Activated T-cell treated with anti-CD3 and anti-CD28 coated beads, Interleukin-2, amount 50 U/mL, for 4 hours (primary cell): ENCODE results near the gene ZCCHC10. TPM values are rescaled to one million over a fixed set of nuclear protein-coding genes. Genes with fewer than 3 reads are reported as not detected.

ENCODE experiments used
- ATAC-seq, 2 donors: fragments of 200-7000 bp; cut with Tn5 transposase; one replicate each; pipeline ENCODE4 v1.10.0; 2021
- DNase-seq: peaks from one replicate; pipeline ENCODE4 v3.0.0-alpha.2; 2020
- H3K27me3 Mint-ChIP-seq: one replicate; pipeline ENCODE4 v1.8.0; 2021; ENCODE audit warnings: low read depth, mixed read lengths
- H3K36me3 Mint-ChIP-seq: one replicate; pipeline ENCODE4 v1.8.0; 2022; ENCODE audit warnings: mixed read lengths; ENCODE audit not compliant: insufficient read depth
- H3K4me1 Mint-ChIP-seq: one replicate; pipeline ENCODE4 v1.8.0; 2021; ENCODE audit warnings: low read depth, mixed read lengths
- H3K4me3 Mint-ChIP-seq: one replicate; pipeline ENCODE4 v1.8.0; 2021; ENCODE audit warnings: mild to moderate bottlenecking, moderate library complexity, mixed read lengths
- H3K9me3 Mint-ChIP-seq: one replicate; pipeline ENCODE4 v1.8.0; 2021; ENCODE audit warnings: mixed read lengths
- total RNA-seq, 3 donors: library from RNA; stranded (reverse); gene quantifications; one replicate each; pipeline ENCODE4 v1.2.1, GENCODE V29; 2021

Gene ZCCHC10
- total RNA-seq, 3 donors from 2014 or later = 29.2 to 33.9 (median 31.7) TPM

DNA sequence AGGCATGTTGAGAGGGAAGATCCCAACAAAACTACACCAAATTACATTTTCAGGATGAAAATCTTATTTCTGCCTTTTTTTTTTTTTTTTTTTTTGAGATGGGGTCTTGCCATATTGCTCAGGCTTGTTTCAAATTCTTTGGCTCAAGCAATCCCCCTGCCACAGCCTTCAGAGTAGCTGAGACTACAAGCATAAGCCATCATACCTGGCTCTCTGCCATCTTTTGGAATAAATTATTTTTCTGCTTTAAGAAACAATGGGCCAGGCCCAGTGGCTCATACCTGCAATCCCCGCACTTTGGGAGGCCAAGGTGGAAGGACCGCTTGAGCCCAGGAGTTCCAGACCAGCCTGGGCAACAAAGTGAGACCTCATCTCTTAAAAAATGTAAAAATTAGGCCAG lies 77.2 kb downstream of the ZCCHC10 start:
- no peaks in the 10 kb centered on the region for H3K27me3 Mint-ChIP-seq
- DNase-seq (no peak), ATAC-seq (no peak)
- peaks cover 56% of the 10 kb centered on the region for H3K4me1 Mint-ChIP-seq
- no peaks in the 10 kb centered on the region for H3K9me3 Mint-ChIP-seq
- no peak overlapping the region for H3K4me3 Mint-ChIP-seq
- H3K36me3 Mint-ChIP-seq = peaks cover 22% of the 10 kb centered on the region

DNA sequence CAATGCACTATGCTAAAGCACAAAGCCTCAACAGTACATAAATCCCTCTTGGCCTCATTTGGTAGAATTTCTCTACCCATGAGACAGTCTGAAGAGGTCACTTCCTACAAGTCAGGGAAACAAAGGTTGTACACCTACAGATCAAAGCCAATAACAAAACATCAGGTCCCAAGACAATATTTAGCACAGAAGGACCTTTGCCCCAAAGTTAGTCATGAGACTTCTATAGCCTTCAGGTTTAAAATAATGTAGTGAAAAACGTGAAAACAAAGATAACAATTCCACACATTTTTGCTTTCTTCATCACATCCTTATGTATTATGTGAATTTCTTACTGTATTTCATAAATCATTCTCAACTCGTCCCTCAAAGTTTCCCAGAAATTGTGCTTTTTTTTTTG lies 78.7 kb downstream of the ZCCHC10 start:
- Mint-ChIP-seq H3K36me3 (peaks cover 12% of the 10 kb centered on the region), H3K9me3 (no peaks in the 10 kb centered on the region), H3K4me3 (no peak overlapping the region), H3K27me3 (no peaks in the 10 kb centered on the region), H3K4me1 (peaks cover 54% of the 10 kb centered on the region)
- ATAC-seq (no peak), DNase-seq (no peak)

Other genes starting within 250 kb of the ZCCHC10 start
- 10 to 100 TPM; 12.8 to 18.2 (median 13.7) TPM for gene SEPTIN8, start 249.3 kb downstream of the ZCCHC10 start, total RNA-seq
- under 1 TPM in 1 of 3 donors, not detected in 2; 0.05 TPM for gene SOWAHA, start 213.2 kb downstream of the ZCCHC10 start, total RNA-seq
- 1 to 10 TPM in 1 of 3 donors, under 1 TPM in 2; 0.79 to 1.4 (median 0.83) TPM for gene SHROOM1, start 195.9 kb downstream of the ZCCHC10 start, total RNA-seq
- gene GDF9, start 160.1 kb downstream of the ZCCHC10 start, total RNA-seq = under 1 TPM; 0.27 to 0.89 (median 0.32) TPM
- gene UQCRQ, start 159.9 kb downstream of the ZCCHC10 start, total RNA-seq = 100 to 1,000 TPM; 475 to 549 (median 490) TPM
- 1 to 10 TPM; 1.9 to 2.1 (median 1.9) TPM for gene LEAP2, start 152.9 kb downstream of the ZCCHC10 start, total RNA-seq
- gene AFF4, start 62.9 kb downstream of the ZCCHC10 start, total RNA-seq = 10 to 100 TPM; 27.5 to 31.7 (median 30.4) TPM
- gene HSPA4, start 25.5 kb upstream of the ZCCHC10 start, total RNA-seq = 100 to 1,000 TPM; 258 to 302 (median 277) TPM